ENCODE data around the gene RMRP.

The RMRP gene

GRCh38 chr9:35696520-35697215 lies 38.8 kb upstream of the RMRP start:
- Histone ChIP-seq H3K4me3 (ENCODE audit: low read depth, low read length) (no peak overlapping the region), H2AFZ (ENCODE audit: low read length, unreplicated experiment) (no peak overlapping the region), H3K4me1 (ENCODE audit: control insufficient read depth, insufficient read depth, low read length, unreplicated experiment) (peaks cover under 1% of the 10 kb centered on the region), H3K79me2 (ENCODE audit: control insufficient read depth, insufficient read depth, low read length, unreplicated experiment) (no peaks in the 10 kb centered on the region), H3K27ac (ENCODE audit: low read depth, low read length) (no peak overlapping the region), H3K36me3 (ENCODE audit: insufficient read depth, low read length) (peaks cover 28% of the 10 kb centered on the region), H3K27me3 (ENCODE audit: insufficient read depth, low read length) (no peaks in the 10 kb centered on the region)

- Histone ChIP-seq H3K4me1 (ENCODE audit: control insufficient read depth, insufficient read depth, low read length, unreplicated experiment) (peaks cover 5% of the 10 kb centered on the region), H2AFZ (ENCODE audit: low read length, unreplicated experiment) (no peak overlapping the region), H3K79me2 (ENCODE audit: control insufficient read depth, insufficient read depth, low read length, unreplicated experiment) (no peaks in the 10 kb centered on the region), H3K36me3 (ENCODE audit: insufficient read depth, low read length) (peaks cover 27% of the 10 kb centered on the region), H3K4me3 (ENCODE audit: low read depth, low read length) (no peak overlapping the region), H3K27ac (ENCODE audit: low read depth, low read length) (no peak overlapping the region), H3K27me3 (ENCODE audit: insufficient read depth, low read length) (no peaks in the 10 kb centered on the region)
Observed at GRCh38 chr9:35695943-35696401, 38.2 kb upstream of the RMRP start.

GRCh38 chr9:35691757-35692301 lies 34.0 kb upstream of the RMRP start:
- peaks cover 20% of the 10 kb centered on the region for H3K4me1 ChIP-seq (ENCODE audit: control insufficient read depth, insufficient read depth, low read length, unreplicated experiment)
- H2AFZ ChIP-seq (ENCODE audit: low read length, unreplicated experiment) = no peak overlapping the region
- peak overlapping the region; percentile 91 for H3K27ac ChIP-seq (ENCODE audit: low read depth, low read length)

GRCh38 chr9:35691334-35691650 lies 33.5 kb upstream of the RMRP start:
- H3K36me3 ChIP-seq (ENCODE audit: insufficient read depth, low read length) = peaks cover 23% of the 10 kb centered on the region; the same call in 1 of the 2 replicates
- H3K27ac ChIP-seq (ENCODE audit: low read depth, low read length) = peak overlapping the region; percentile 91
- no peaks in the 10 kb centered on the region for H3K27me3 ChIP-seq (ENCODE audit: insufficient read depth, low read length)
- peaks cover 24% of the 10 kb centered on the region for H3K4me1 ChIP-seq (ENCODE audit: control insufficient read depth, insufficient read depth, low read length, unreplicated experiment)
- H3K4me3 ChIP-seq (ENCODE audit: low read depth, low read length) = peak overlapping the region; percentile 98
- H2AFZ ChIP-seq (ENCODE audit: low read length, unreplicated experiment) = peak overlapping the region; percentile 71
- H3K79me2 ChIP-seq (ENCODE audit: control insufficient read depth, insufficient read depth, low read length, unreplicated experiment) = peaks cover 37% of the 10 kb centered on the region

More at GRCh38 chr9:35691757-35692301, 34.0 kb upstream of the RMRP start:
- H3K27me3 ChIP-seq (ENCODE audit: insufficient read depth, low read length) = no peaks in the 10 kb centered on the region
- peaks cover 31% of the 10 kb centered on the region for H3K79me2 ChIP-seq (ENCODE audit: control insufficient read depth, insufficient read depth, low read length, unreplicated experiment)
- peaks cover 26% of the 10 kb centered on the region; the same call in 1 of the 2 replicates for H3K36me3 ChIP-seq (ENCODE audit: insufficient read depth, low read length)
- H3K4me3 ChIP-seq (ENCODE audit: low read depth, low read length) = peak overlapping the region; percentile 98; the same call in 1 of the 2 replicates

- Histone ChIP-seq H3K36me3 (ENCODE audit: insufficient read depth, low read length) (peaks cover 18% of the 10 kb centered on the region; the same call in 1 of the 2 replicates), H3K79me2 (ENCODE audit: control insufficient read depth, insufficient read depth, low read length, unreplicated experiment) (peaks cover 41% of the 10 kb centered on the region), H2AFZ (ENCODE audit: low read length, unreplicated experiment) (peak overlapping the region; percentile 71), H3K27ac (ENCODE audit: low read depth, low read length) (peak overlapping the region; percentile 91), H3K4me1 (ENCODE audit: control insufficient read depth, insufficient read depth, low read length, unreplicated experiment) (peaks cover 29% of the 10 kb centered on the region), H3K4me3 (ENCODE audit: low read depth, low read length) (peak overlapping the region; percentile 98), H3K27me3 (ENCODE audit: insufficient read depth, low read length) (no peaks in the 10 kb centered on the region)
Observed at GRCh38 chr9:35690614-35691333, 33.0 kb upstream of the RMRP start.

- Histone ChIP-seq H3K27me3 (ENCODE audit: insufficient read depth, low read length) (no peaks in the 10 kb centered on the region), H3K36me3 (ENCODE audit: insufficient read depth, low read length) (peaks cover 22% of the 10 kb centered on the region; the same call in 1 of the 2 replicates), H2AFZ (ENCODE audit: low read length, unreplicated experiment) (no peak overlapping the region), H3K79me2 (ENCODE audit: control insufficient read depth, insufficient read depth, low read length, unreplicated experiment) (peaks cover 46% of the 10 kb centered on the region), H3K4me3 (ENCODE audit: low read depth, low read length) (peak overlapping the region; percentile 98), H3K27ac (ENCODE audit: low read depth, low read length) (peak overlapping the region; percentile 91), H3K4me1 (ENCODE audit: control insufficient read depth, insufficient read depth, low read length, unreplicated experiment) (peaks cover 34% of the 10 kb centered on the region)
Observed at GRCh38 chr9:35690294-35690613, 32.4 kb upstream of the RMRP start.

- H3K4me3 ChIP-seq (ENCODE audit: low read depth, low read length) = peak within 1 kb of the TSS; percentile 98
- peaks cover 27% of the 10 kb centered on the region; the same call in 1 of the 2 replicates for H3K36me3 ChIP-seq (ENCODE audit: insufficient read depth, low read length)
- no peaks in the 10 kb centered on the region for H3K27me3 ChIP-seq (ENCODE audit: insufficient read depth, low read length)
- peak within 1 kb of the TSS; percentile 71 for H2AFZ ChIP-seq (ENCODE audit: low read length, unreplicated experiment)
- peaks cover 48% of the 10 kb centered on the region for H3K79me2 ChIP-seq (ENCODE audit: control insufficient read depth, insufficient read depth, low read length, unreplicated experiment)
- H3K4me1 ChIP-seq (ENCODE audit: control insufficient read depth, insufficient read depth, low read length, unreplicated experiment) = peaks cover 37% of the 10 kb centered on the region
- peak within 1 kb of the TSS; percentile 91 for H3K27ac ChIP-seq (ENCODE audit: low read depth, low read length)
Observed at GRCh38 chr9:35689542-35690293, 31.9 kb upstream of the RMRP start, which contains the start of gene TPM2. Gene TPM2, minus strand, starts transcription at chr9:35689925. Its CDS starts 108 bp downstream, at chr9:35689817.

GRCh38 chr9:35688558-35689541 lies 31.0 kb upstream of the RMRP start:
- Histone ChIP-seq H3K27ac (ENCODE audit: low read depth, low read length) (peak overlapping the region; percentile 91), H3K79me2 (ENCODE audit: control insufficient read depth, insufficient read depth, low read length, unreplicated experiment) (peaks cover 51% of the 10 kb centered on the region), H2AFZ (ENCODE audit: low read length, unreplicated experiment) (no peak overlapping the region), H3K4me1 (ENCODE audit: control insufficient read depth, insufficient read depth, low read length, unreplicated experiment) (peaks cover 37% of the 10 kb centered on the region), H3K4me3 (ENCODE audit: low read depth, low read length) (peak overlapping the region; percentile 98), H3K27me3 (ENCODE audit: insufficient read depth, low read length) (no peaks in the 10 kb centered on the region), H3K36me3 (ENCODE audit: insufficient read depth, low read length) (peaks cover 36% of the 10 kb centered on the region; the same call in 1 of the 2 replicates)

GRCh38 chr9:35687972-35688557 lies 30.2 kb upstream of the RMRP start:
- Histone ChIP-seq H3K27me3 (ENCODE audit: insufficient read depth, low read length) (no peaks in the 10 kb centered on the region), H3K4me1 (ENCODE audit: control insufficient read depth, insufficient read depth, low read length, unreplicated experiment) (peaks cover 41% of the 10 kb centered on the region), H3K36me3 (ENCODE audit: insufficient read depth, low read length) (peaks cover 36% of the 10 kb centered on the region; the same call in 1 of the 2 replicates), H2AFZ (ENCODE audit: low read length, unreplicated experiment) (no peak overlapping the region), H3K4me3 (ENCODE audit: low read depth, low read length) (peak overlapping the region; percentile 98), H3K27ac (ENCODE audit: low read depth, low read length) (peak overlapping the region; percentile 91; the same call in 1 of the 2 replicates), H3K79me2 (ENCODE audit: control insufficient read depth, insufficient read depth, low read length, unreplicated experiment) (peaks cover 51% of the 10 kb centered on the region)
